CD14-positive monocyte (primary cell): ENCODE data around the gene PPP1R13B. TPM values are rescaled to one million over a fixed set of nuclear protein-coding genes. Genes with fewer than 3 reads are reported as not detected.

Experiments
- DNase-seq, 3 donors: peaks; one replicate each; pipeline ENCODE4 v3.0.0-alpha.2; 2011 to 2022
- H2AFZ ChIP-seq: 2 replicates; pipeline ENCODE4 v1.6.0; 2012; ENCODE audit warnings: mild to moderate bottlenecking, low read depth, low read length, inconsistent platforms; ENCODE audit not compliant: insufficient read depth, poor library complexity, severe bottlenecking
- H3K27ac ChIP-seq, 2 donors: 1 replicate in 1 of 2; 2 replicates in 1 of 2; pipeline ENCODE4 v1.5.1; 2012 to 2013; ENCODE audit warnings: low read length in 2 of 2, control low read depth in 1 of 2, inconsistent platforms in 1 of 2, low read depth in 1 of 2, mild to moderate bottlenecking in 1 of 2
- H3K27me3 ChIP-seq, 2 donors: one replicate each; pipeline versions ENCODE4 v1.6.0 to v1.6.1; 2011 to 2013; ENCODE audit warnings: low read length in 2 of 2; ENCODE audit not compliant: control insufficient read depth in 2 of 2, insufficient read depth in 2 of 2
- H3K36me3 ChIP-seq, 2 donors: replicated peaks in 1 of 2; 1 replicate in 1 of 2; 2 replicates in 1 of 2; pipeline versions ENCODE4 v1.5.1 to v1.6.1; 2012 to 2013; ENCODE audit warnings: low read length in 2 of 2, control low read depth in 1 of 2, inconsistent platforms in 1 of 2, mild to moderate bottlenecking in 1 of 2; ENCODE audit not compliant: insufficient read depth in 2 of 2, control insufficient read depth in 1 of 2
- H3K4me1 ChIP-seq, 2 donors: 1 replicate in 1 of 2; 2 replicates in 1 of 2; pipeline versions ENCODE4 v1.5.1 to v1.6.1; 2012 to 2013; ENCODE audit warnings: low read length in 2 of 2, control low read depth in 1 of 2, inconsistent platforms in 1 of 2, mild to moderate bottlenecking in 1 of 2, moderate library complexity in 1 of 2; ENCODE audit not compliant: insufficient read depth in 2 of 2, control insufficient read depth in 1 of 2
- H3K4me2 ChIP-seq: replicated peaks from 2 replicates; pipeline ENCODE3; 2012; ENCODE audit warnings: low read length, moderate library complexity, mild to moderate bottlenecking; ENCODE audit not compliant: poor library complexity, severe bottlenecking; ENCODE audit errors: extremely low read depth
- H3K4me3 ChIP-seq, 3 experiments: fragments of 200-600 bp in 1 of 3; sonication (generic) in 1 of 3; replicated peaks in 1 of 3; 1 replicate in 2 of 3; 2 replicates in 1 of 3; pipeline ENCODE4 v1.5.1; 2011 to 2013; ENCODE audit warnings: low read length in 3 of 3, mild to moderate bottlenecking in 3 of 3, control low read depth in 2 of 3, low read depth in 2 of 3, inconsistent platforms in 1 of 3, moderate library complexity in 1 of 3
- H3K79me2 ChIP-seq: 2 replicates; pipeline ENCODE4 v1.6.0; 2012; ENCODE audit warnings: mild to moderate bottlenecking, control low read depth, inconsistent platforms, low read length, moderate library complexity; ENCODE audit not compliant: insufficient read depth
- H3K9ac ChIP-seq: 2 replicates; pipeline ENCODE4 v1.6.0; 2017; ENCODE audit warnings: low read length, mild to moderate bottlenecking; ENCODE audit not compliant: insufficient read depth, poor library complexity, severe bottlenecking
- H3K9me3 ChIP-seq, 2 donors: replicated peaks in 1 of 2; 1 replicate in 1 of 2; 2 replicates in 1 of 2; pipeline versions ENCODE4 v1.5.1 to v1.6.1; 2012 to 2013; ENCODE audit warnings: low read length in 2 of 2, control low read depth in 1 of 2; ENCODE audit not compliant: control insufficient read depth in 1 of 2, insufficient read depth in 1 of 2
- H4K20me1 ChIP-seq: 2 replicates; pipeline ENCODE4 v1.6.0; 2012; ENCODE audit warnings: mild to moderate bottlenecking, low read length, control low read depth, moderate library complexity; ENCODE audit not compliant: insufficient read depth
- H3K27ac Mint-ChIP-seq, 7 donors: one replicate each; pipeline ENCODE4 v1.8.0; 2020; ENCODE audit warnings: mild to moderate bottlenecking in 7 of 7, mixed read lengths in 7 of 7, moderate library complexity in 6 of 7, inconsistent platforms in 2 of 7
- H3K27me3 Mint-ChIP-seq, 3 donors: one replicate each; pipeline ENCODE4 v1.8.0; 2021 to 2022; ENCODE audit warnings: low read depth in 3 of 3, mild to moderate bottlenecking in 3 of 3, mixed read lengths in 3 of 3, moderate library complexity in 3 of 3, inconsistent platforms in 1 of 3
- H3K36me3 Mint-ChIP-seq, 2 donors: one replicate each; pipeline ENCODE4 v1.8.0; 2020; ENCODE audit warnings: mixed read lengths in 2 of 2, inconsistent platforms in 1 of 2, mild to moderate bottlenecking in 1 of 2
- H3K4me1 Mint-ChIP-seq: one replicate; pipeline ENCODE4 v1.8.0; 2020; ENCODE audit warnings: mild to moderate bottlenecking, mixed read lengths
- H3K4me3 Mint-ChIP-seq, 2 donors: one replicate each; pipeline ENCODE4 v1.8.0; 2020; ENCODE audit warnings: mild to moderate bottlenecking in 2 of 2, mixed read lengths in 2 of 2, moderate library complexity in 1 of 2
- H3K9me3 Mint-ChIP-seq, 7 donors: one replicate each; pipeline ENCODE4 v1.8.0; 2020 to 2022; ENCODE audit warnings: mixed read lengths in 7 of 7, mild to moderate bottlenecking in 6 of 7, moderate library complexity in 6 of 7, inconsistent platforms in 2 of 7
- WGBS: methylation state at CpG from one replicate; pipeline ENCODE4 v1.1.5; 2013; ENCODE audit warnings: missing lambda C conversion rate; ENCODE audit not compliant: insufficient coverage; 5-methylcytosine and 5-hydroxymethylcytosine counted together
- intact Hi-C, 2 donors: fragments of 100-400 bp; cut with micrococcal nuclease; formaldehyde crosslinking; loops; one replicate each; pipeline versions ENCODE4 v1.15.0 to v1.15.1; 2023
- polyA plus RNA-seq, 3 donors: library from polyadenylated mRNA; depleted of rRNA in 1 of 3; unstranded in 2 of 3; stranded (reverse) in 1 of 3; fragments of 300-500 nt in 2 of 3; fragments of >200 nt in 1 of 3; fragmentation: Illumina TruSeq in 2 of 3; gene quantifications; 1 replicate in 2 of 3; 2 replicates in 1 of 3; pipeline ENCODE4 v1.2.3, GENCODE V29; 2012 to 2021
- TF ChIP-seq, protein P1 (sequence below): fragments of 200-600 bp; IDR thresholded peaks from one replicate; pipeline ENCODE4 v1.8.0; 2022; ENCODE audit warnings: antibody characterized with exemption, mild to moderate bottlenecking

The PPP1R13B gene
- polyA plus RNA-seq, 3 donors, result 0.48 to 1.1 (median 0.99) TPM

DNA sequence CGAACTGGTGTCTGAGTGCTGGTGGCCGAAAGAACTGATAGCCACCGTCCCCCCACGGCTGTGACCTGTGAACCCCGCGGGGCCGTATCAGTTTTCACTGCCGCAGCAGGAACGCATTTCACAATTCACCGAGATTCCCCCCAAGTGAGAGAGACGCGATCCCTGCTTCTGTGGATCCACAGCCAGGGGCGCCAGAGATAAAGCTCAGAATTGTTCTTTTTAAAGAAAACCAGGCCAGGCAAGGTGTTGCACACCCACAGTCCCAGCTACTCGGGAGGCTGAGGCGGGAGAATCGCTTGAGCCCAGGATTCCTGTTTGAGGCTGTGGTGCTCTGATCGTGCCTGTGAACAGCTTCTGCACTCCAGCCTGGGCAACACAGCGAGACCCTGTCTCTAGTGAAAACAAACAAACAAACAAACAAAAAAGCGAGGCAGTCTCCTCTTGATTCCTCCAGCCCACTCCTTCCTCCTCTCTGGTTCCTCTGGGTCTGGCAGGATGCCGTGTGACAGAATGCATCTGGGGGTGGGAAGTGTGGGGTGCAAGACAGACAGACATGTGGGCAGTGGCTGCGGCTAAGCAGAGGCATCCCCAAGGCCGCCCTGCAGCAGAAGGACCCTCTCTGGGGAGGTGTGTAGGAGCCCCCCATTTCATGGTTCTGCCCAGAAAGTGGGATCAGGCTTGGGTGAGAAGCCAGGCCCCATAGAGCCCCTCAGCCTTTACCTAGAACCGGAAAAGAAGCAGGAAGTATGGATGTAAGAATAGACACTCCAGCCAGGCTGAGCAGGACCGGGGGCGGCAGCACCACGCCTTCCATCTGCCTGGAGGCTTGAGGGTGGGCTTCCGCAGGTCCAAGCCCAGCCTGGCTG, 39.2 kb upstream of the PPP1R13B start:
- no peaks in the 10 kb centered on the region for H3K36me3 Mint-ChIP-seq
- no peak overlapping the region for H3K4me3 Mint-ChIP-seq
- Histone ChIP-seq H2AFZ (no peak overlapping the region), H3K27ac (no peak overlapping the region), H3K36me3 (no peaks in the 10 kb centered on the region), H4K20me1 (no peaks in the 10 kb centered on the region), H3K9ac (no peak overlapping the region), H3K4me3 (no peak overlapping the region), H3K9me3 (no peaks in the 10 kb centered on the region), H3K4me2 (no peak overlapping the region), H3K4me1 (no peaks in the 10 kb centered on the region), H3K79me2 (no peaks in the 10 kb centered on the region), H3K27me3 (peaks cover 0 to 1% of the 10 kb centered on the region in 2 donors)
- H3K4me1 Mint-ChIP-seq, result no peaks in the 10 kb centered on the region
- DNase-seq, result no peak
- 89% methylated on average over 18 of the region's 27 CpGs for WGBS
- peaks cover 4 to 10% (median 9%) of the 10 kb centered on the region in 3 donors for H3K27me3 Mint-ChIP-seq
- H3K27ac Mint-ChIP-seq, result peak overlapping the region in 1 of 7 donors; percentile 45
- H3K9me3 Mint-ChIP-seq, result no peaks in the 10 kb centered on the region
- intact Hi-C loops, result no loop called here
- TF ChIP-seq, protein P1, sequence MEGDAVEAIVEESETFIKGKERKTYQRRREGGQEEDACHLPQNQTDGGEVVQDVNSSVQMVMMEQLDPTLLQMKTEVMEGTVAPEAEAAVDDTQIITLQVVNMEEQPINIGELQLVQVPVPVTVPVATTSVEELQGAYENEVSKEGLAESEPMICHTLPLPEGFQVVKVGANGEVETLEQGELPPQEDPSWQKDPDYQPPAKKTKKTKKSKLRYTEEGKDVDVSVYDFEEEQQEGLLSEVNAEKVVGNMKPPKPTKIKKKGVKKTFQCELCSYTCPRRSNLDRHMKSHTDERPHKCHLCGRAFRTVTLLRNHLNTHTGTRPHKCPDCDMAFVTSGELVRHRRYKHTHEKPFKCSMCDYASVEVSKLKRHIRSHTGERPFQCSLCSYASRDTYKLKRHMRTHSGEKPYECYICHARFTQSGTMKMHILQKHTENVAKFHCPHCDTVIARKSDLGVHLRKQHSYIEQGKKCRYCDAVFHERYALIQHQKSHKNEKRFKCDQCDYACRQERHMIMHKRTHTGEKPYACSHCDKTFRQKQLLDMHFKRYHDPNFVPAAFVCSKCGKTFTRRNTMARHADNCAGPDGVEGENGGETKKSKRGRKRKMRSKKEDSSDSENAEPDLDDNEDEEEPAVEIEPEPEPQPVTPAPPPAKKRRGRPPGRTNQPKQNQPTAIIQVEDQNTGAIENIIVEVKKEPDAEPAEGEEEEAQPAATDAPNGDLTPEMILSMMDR, result no peak

DNA sequence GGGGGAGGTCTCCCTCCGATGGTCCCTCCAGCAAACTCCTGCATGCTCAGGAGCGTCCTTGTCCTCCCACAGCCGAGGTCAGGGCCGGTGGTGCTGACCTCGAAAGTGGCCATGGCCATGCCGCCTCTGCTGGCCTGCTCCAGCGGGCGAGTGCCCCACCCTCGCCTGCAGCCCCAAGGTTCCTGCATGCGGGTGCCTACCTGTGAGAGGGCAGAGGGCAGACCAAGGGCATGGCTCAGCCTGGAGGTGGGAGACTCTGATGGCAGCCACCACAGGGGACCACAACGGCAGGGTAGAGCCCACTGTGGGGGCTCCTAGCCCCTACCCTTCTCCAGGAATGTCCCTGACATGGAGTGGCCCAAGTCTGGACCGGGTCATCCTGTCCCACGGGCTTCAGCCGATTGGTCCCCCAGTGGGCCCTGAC, 38.1 kb upstream of the PPP1R13B start:
- Mint-ChIP-seq H3K9me3 (no peaks in the 10 kb centered on the region), H3K36me3 (no peaks in the 10 kb centered on the region), H3K4me1 (peaks cover 6% of the 10 kb centered on the region), H3K27ac (no peak overlapping the region), H3K27me3 (peaks cover 13 to 20% (median 19%) of the 10 kb centered on the region in 3 donors), H3K4me3 (no peak overlapping the region)
- Histone ChIP-seq H3K4me1 (peaks cover 3 to 4% of the 10 kb centered on the region in 2 donors), H3K36me3 (no peaks in the 10 kb centered on the region), H3K4me2 (no peak overlapping the region), H3K79me2 (no peaks in the 10 kb centered on the region), H2AFZ (no peak overlapping the region), H3K27ac (no peak overlapping the region), H3K9me3 (no peaks in the 10 kb centered on the region), H3K27me3 (peaks cover 0 to 11% of the 10 kb centered on the region in 2 donors), H3K4me3 (no peak overlapping the region), H4K20me1 (no peaks in the 10 kb centered on the region), H3K9ac (no peak overlapping the region)
- 96% methylated on average over 10 of the region's 14 CpGs for WGBS
- DNase-seq, result no peak
- TF ChIP-seq, protein P1, result no peak
- intact Hi-C loops, result no loop called here
